ENCODE results near the gene CLDND2.

The CLDND2 gene

GRCh38 chr19:51331193-51331592, 37.6 kb downstream of the CLDND2 start:
- Histone ChIP-seq H3K4me1 (ENCODE audit: low read depth, poor library complexity, severe bottlenecking) (no peaks in the 10 kb centered on the region), H3K4me3 (IDR thresholded peaks at IDR 0.05; ENCODE audit: insufficient read depth, low read depth, low read length) (no peak overlapping the region), H3K27me3 (ENCODE audit: insufficient read depth, low read depth) (no peaks in the 10 kb centered on the region), H3K27ac (no peak overlapping the region), H4K20me1 (ENCODE audit: insufficient read depth) (no peaks in the 10 kb centered on the region), H3K36me3 (ENCODE audit: insufficient read depth) (no peaks in the 10 kb centered on the region), H2AFZ (ENCODE audit: low read depth) (no peak overlapping the region), H3K9ac (no peak overlapping the region), H3K79me2 (ENCODE audit: insufficient read depth, low read depth) (no peaks in the 10 kb centered on the region), H3K4me2 (no peak overlapping the region)
- TF ChIP-seq, protein P1, sequence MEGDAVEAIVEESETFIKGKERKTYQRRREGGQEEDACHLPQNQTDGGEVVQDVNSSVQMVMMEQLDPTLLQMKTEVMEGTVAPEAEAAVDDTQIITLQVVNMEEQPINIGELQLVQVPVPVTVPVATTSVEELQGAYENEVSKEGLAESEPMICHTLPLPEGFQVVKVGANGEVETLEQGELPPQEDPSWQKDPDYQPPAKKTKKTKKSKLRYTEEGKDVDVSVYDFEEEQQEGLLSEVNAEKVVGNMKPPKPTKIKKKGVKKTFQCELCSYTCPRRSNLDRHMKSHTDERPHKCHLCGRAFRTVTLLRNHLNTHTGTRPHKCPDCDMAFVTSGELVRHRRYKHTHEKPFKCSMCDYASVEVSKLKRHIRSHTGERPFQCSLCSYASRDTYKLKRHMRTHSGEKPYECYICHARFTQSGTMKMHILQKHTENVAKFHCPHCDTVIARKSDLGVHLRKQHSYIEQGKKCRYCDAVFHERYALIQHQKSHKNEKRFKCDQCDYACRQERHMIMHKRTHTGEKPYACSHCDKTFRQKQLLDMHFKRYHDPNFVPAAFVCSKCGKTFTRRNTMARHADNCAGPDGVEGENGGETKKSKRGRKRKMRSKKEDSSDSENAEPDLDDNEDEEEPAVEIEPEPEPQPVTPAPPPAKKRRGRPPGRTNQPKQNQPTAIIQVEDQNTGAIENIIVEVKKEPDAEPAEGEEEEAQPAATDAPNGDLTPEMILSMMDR (conservative IDR thresholded peaks at IDR 0.05; ENCODE audit: low read depth, low read length) = no peak

GRCh38 chr19:51330366-51330765, 38.4 kb downstream of the CLDND2 start:
- Histone ChIP-seq H3K4me3 (IDR thresholded peaks at IDR 0.05; ENCODE audit: insufficient read depth, low read depth, low read length) (no peak overlapping the region), H3K4me2 (no peak overlapping the region), H3K9ac (no peak overlapping the region), H2AFZ (ENCODE audit: low read depth) (no peak overlapping the region), H3K79me2 (ENCODE audit: insufficient read depth, low read depth) (no peaks in the 10 kb centered on the region), H3K36me3 (ENCODE audit: insufficient read depth) (no peaks in the 10 kb centered on the region), H3K27ac (no peak overlapping the region), H3K4me1 (ENCODE audit: low read depth, poor library complexity, severe bottlenecking) (no peaks in the 10 kb centered on the region), H3K27me3 (ENCODE audit: insufficient read depth, low read depth) (no peaks in the 10 kb centered on the region), H4K20me1 (ENCODE audit: insufficient read depth) (no peaks in the 10 kb centered on the region)
- TF ChIP-seq, protein P1 (conservative IDR thresholded peaks at IDR 0.05; ENCODE audit: low read depth, low read length) = no peak

- no peaks in the 10 kb centered on the region for H3K27me3 ChIP-seq (ENCODE audit: insufficient read depth, low read depth)
- H3K79me2 ChIP-seq (ENCODE audit: insufficient read depth, low read depth) = no peaks in the 10 kb centered on the region
- no peak overlapping the region for H3K4me3 ChIP-seq (IDR thresholded peaks at IDR 0.05; ENCODE audit: insufficient read depth, low read depth, low read length)
- H3K27ac ChIP-seq = no peak overlapping the region
- TF ChIP-seq, protein P1 (conservative IDR thresholded peaks at IDR 0.05; ENCODE audit: low read depth, low read length) = no peak
- H3K4me1 ChIP-seq (ENCODE audit: low read depth, poor library complexity, severe bottlenecking) = no peaks in the 10 kb centered on the region
- no peaks in the 10 kb centered on the region for H4K20me1 ChIP-seq (ENCODE audit: insufficient read depth)
- no peaks in the 10 kb centered on the region for H3K36me3 ChIP-seq (ENCODE audit: insufficient read depth)
- no peak overlapping the region for H2AFZ ChIP-seq (ENCODE audit: low read depth)
- H3K4me2 ChIP-seq = no peak overlapping the region
- H3K9ac ChIP-seq = no peak overlapping the region
Observed at GRCh38 chr19:51329411-51329810, 39.4 kb downstream of the CLDND2 start.

- no peak overlapping the region for H3K4me3 ChIP-seq (IDR thresholded peaks at IDR 0.05; ENCODE audit: insufficient read depth, low read depth, low read length)
- no peak overlapping the region for H3K27ac ChIP-seq
- no peaks in the 10 kb centered on the region for H3K4me1 ChIP-seq (ENCODE audit: low read depth, poor library complexity, severe bottlenecking)
- H3K79me2 ChIP-seq (ENCODE audit: insufficient read depth, low read depth) = no peaks in the 10 kb centered on the region
- H3K36me3 ChIP-seq (ENCODE audit: insufficient read depth) = no peaks in the 10 kb centered on the region
- H3K4me2 ChIP-seq = no peak overlapping the region
- H3K27me3 ChIP-seq (ENCODE audit: insufficient read depth, low read depth) = no peaks in the 10 kb centered on the region
- no peaks in the 10 kb centered on the region for H4K20me1 ChIP-seq (ENCODE audit: insufficient read depth)
- TF ChIP-seq, protein P1 (conservative IDR thresholded peaks at IDR 0.05; ENCODE audit: low read depth, low read length) = no peak
- H3K9ac ChIP-seq = no peak overlapping the region
- H2AFZ ChIP-seq (ENCODE audit: low read depth) = no peak overlapping the region
Observed at GRCh38 chr19:51327066-51328001, 41.5 kb downstream of the CLDND2 start.
